NCI-H2081 (cell line): ENCODE results near the gene ECM1.

ENCODE experiments used
- DNase-seq, 2 experiments: peaks; one replicate each; lab custom pipeline; 2025; lab: John Stamatoyannopoulos, UW

Gene ECM1

DNA sequence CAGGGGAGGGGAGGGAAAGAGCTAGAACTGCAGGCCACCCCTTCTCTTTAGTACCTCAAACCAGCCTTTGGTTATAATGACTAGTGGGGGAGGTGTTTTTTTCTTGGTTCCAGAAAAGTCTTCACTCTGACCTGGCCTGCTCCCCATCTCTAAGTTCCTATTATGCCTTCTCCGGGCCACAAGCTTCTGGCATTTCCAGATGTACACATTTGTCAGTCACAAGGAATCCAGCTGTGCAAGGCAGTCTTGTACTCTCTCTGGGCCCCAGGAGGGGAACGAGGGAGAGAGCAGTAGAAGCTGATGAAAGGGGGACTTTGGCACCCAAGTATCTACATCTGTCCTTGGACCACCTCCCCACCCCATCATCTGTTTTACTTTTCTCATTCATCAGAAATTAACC is 4.9 kb downstream of the ECM1 start:
- no peak for DNase-seq

DNA sequence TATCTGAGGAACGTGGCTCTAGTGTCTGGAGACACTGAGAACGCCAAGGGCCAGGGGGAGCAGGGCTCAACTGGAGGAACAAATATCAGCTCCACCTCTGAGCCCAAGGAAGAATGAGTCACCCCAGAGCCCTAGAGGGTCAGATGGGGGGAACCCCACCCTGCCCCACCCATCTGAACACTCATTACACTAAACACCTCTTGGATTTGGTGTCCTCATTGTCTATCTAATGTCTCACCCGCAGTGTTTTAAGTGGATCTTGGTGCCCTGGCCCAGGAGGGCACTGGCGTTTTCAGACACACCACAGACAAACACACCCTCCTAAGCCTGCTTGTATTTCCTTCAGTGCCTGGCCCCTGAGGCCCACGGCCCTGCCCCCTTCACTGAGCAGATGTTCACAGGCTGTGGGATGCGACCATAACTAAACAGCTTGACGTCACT is 5.5 kb downstream of the ECM1 start:
- no peak for DNase-seq

DNA sequence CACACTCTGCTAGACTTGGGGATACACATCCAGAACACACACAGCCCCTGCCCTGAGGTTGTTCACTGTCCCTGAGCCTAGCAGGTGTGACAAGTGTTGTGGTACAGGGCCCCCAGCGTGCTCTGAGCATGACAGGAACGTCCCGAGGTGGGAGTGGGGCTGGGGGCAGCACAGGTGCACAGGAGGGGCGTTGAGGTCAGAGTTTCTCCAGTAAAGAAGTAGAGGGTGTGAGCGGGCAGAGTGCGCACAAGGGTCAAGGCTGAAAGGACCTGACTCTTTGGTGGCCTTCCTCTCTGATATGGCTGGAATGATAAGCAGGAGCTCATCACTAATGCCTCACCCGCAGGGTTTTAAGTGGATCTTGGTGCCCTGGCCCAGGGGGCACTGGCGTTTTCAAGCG is 6.4 kb downstream of the ECM1 start:
- DNase-seq: no peak

DNA sequence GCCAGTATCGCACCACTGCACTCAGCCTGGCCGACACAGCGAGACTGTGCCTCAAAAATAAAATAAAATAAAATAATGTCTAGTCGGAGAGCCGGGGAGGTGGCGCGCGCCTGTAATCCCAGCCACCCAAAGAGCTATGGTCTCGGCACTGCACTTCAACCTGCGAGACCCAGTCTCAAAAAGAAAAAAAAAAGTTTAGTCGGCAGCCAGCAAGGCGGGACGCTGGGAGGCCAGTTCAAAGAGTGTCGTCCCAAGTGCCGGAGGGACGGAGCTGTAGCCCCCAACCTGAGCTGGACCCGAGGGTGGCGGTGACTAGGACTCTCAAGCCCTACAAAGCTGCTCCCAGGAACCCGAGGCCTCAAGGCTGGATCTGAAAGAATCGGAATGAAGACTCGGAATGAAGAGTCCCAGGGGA is 7.0 kb downstream of the ECM1 start:
- DNase-seq: no peak

- DNase-seq: peak; percentile 98 to 99
Measured at GRCh38 chr1:150515328-150516049, 7.6 kb downstream of the ECM1 start, which contains the start of gene FALEC. TSS of gene FALEC (plus strand) at chr1:150515752.

DNA sequence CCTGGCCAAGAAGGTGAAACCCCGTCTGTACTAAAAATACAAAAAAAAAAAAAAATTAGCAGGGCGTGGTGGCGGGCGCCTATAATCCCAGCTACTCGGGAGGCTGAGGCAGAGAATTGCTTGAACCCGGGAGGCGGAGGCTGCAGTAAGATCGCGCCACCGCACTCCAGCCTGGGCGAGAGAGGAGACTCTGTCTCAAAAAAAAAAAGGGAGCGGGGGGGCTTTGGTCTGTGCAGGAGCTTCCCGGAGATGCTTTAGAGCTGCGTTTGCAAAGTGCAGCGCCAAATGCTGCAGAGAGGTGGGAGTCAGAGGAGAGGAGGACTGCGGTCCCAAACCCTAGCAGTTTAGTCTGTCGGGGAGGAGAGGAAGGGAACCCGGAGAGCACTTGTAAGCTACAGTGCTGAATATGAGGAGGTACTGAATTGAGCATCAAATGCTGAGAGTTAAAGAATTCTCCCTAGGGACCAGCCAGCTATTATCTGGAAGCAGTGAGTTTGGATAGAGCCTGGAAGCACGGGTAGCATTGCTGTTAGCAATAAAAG is 8.2 kb downstream of the ECM1 start:
- peak; percentile 29 to 54 for DNase-seq

- peak; percentile 10 to 54 for DNase-seq
Measured at GRCh38 chr1:150516616-150517015, 8.7 kb downstream of the ECM1 start.

GRCh38 chr1:150521196-150521968 is 13.5 kb downstream of the ECM1 start:
- DNase-seq: no peak

- no peak for DNase-seq
Measured at GRCh38 chr1:150525348-150525747, 17.4 kb downstream of the ECM1 start.

GRCh38 chr1:150528196-150528595 is 20.3 kb downstream of the ECM1 start:
- DNase-seq: no peak

GRCh38 chr1:150529017-150529416 is 21.1 kb downstream of the ECM1 start:
- DNase-seq: peak in 1 of 2 experiments; percentile 20

GRCh38 chr1:150530491-150531159 is 22.7 kb downstream of the ECM1 start:
- DNase-seq: no peak

GRCh38 chr1:150532860-150533259 is 25.0 kb downstream of the ECM1 start:
- DNase-seq: no peak

GRCh38 chr1:150534002-150534401 is 26.1 kb downstream of the ECM1 start:
- no peak for DNase-seq

- DNase-seq: no peak
Measured at GRCh38 chr1:150535511-150536287, 27.8 kb downstream of the ECM1 start.

DNA sequence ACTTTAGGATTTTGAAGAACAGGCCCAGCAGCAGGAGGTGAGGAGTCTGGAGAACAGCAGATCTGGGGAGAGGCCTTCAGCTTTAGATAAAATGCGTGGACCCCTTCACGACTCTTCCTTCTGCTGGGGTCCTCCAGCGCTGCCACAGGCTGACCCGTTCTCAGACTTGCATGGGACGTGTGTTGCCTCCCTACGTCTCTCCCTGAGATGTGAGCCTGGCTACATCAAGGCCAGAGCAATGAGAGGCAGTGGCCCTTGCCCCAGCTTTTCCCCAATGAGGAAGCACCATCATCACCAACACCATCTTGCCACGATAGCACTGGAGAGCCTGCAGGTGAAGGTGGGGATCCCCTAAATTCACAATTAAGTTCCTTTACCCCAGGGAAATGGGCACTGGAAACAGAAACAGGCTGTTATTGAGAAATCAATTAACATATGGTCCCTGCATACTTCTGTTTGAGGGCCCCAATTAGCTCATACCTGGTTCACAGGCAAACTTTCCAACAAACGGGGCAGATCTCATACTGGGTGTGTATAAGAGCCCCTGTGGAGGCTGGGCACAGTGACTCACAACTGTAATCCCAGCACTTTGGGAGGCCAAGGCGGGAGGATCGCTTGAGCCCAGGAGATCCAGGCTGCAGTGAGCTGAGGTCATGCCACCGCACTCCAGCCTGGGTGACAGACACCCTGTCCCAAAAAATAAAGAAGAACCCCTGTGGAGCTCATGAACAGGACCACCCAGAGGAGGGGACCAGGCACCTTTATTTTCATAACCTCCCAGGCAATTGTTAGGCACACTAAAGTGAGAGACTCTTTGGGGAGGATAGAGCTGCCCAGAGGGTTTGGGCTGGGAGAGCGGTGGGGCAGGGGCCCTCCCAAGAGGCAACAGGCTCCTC is 29.2 kb downstream of the ECM1 start:
- no peak for DNase-seq

DNA sequence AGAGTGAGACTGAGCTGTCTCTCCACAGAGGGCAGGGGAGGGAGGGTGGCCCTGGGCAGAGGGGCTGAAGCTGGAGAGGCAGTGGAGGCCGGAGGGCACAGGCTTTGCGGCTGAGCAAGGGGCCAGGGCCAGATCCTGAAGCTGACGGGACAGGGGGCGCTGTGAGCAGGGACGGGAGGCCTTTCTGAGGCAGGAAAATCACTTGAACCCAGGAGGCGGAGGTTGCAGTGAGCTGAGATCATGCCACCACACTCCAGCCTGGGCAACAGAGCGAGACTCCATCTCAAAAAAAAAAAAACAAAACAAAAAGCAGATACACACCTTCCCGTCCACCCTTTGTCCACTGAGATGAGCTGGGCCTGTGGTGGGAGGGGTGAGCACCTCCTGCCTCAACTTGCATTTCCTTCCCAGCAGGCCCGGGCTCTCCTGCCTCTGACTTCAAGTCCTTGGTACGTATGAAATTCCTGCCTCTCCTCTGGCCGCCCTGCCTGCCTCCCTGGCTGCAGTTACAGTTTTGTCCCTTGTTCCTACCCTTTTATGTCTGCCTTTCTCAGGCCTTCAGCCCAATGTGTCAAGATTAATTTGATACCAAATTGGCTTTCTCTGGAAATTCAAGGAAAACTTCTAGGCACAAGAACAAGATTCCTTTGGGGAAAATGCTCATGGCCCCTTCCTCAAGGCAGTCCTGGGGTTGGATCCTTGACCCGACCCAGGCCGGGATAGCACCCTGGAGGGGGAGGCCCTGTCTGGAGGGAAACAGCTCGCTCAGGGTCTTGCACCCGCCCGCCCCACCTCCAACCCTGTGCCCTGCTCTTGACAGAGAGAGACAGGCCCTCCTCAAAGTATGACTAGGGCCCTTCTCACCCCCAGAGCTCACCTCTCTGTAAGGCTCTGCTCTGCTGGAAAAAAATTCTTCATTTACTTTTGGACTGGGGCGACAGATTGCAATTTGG is 30.1 kb downstream of the ECM1 start:
- DNase-seq: no peak

DNA sequence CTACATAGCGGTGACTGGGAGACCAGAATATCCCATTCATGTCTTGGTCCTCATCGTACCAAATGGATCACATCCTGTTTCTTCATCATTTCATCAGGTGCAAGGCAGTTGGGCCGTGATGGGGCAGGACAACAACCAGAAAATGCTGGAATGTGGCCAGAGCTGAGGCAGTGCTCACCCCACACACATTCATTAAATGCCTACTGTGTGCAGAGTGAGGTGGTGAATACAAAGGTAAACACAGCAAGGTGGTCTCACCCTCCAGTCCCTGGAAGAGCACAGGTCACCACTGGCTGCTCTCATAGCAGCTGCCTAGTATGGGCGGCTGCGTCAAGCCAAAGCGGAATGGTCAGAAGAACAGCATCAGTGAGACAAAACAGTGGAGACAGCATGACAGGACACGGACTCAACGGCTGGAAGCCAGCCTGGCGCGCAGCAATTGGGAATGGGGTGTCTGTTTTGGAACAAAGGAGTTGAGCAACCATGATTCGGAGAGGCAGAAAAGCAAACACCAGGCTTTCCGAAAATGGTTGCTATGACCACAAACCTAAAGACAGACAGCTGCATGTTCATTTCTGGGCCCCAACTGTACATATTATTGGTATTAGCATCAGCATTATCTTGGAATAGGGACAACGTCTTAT is 35.7 kb downstream of the ECM1 start:
- DNase-seq: peak; percentile 96 to 99

GRCh38 chr1:150544204-150544603 is 36.3 kb downstream of the ECM1 start:
- DNase-seq: peak; percentile 93 to 97
